Stimulated activated CD4-positive, alpha-beta T cell treated with anti-CD3 and anti-CD28 coated beads, Interleukin-2, amount 100 ng/mL, for 4 hours (primary cell): Measurements from ENCODE around the gene COX7A2.

Experiments
- DNase-seq: peaks from one replicate; pipeline ENCODE4 v3.0.0-alpha.2; 2020; ENCODE audit warnings: low read depth

The COX7A2 gene

GRCh38 chr6:75220357-75220756 lies 23.2 kb downstream of the COX7A2 start:
- no peak for DNase-seq

- DNase-seq: no peak
Observed at GRCh38 chr6:75219263-75219662, 24.3 kb downstream of the COX7A2 start.

GRCh38 chr6:75217193-75217592 lies 26.4 kb downstream of the COX7A2 start:
- no peak for DNase-seq

- DNase-seq: no peak
Observed at GRCh38 chr6:75215291-75215690, 28.3 kb downstream of the COX7A2 start.

- no peak for DNase-seq
Observed at GRCh38 chr6:75213732-75214131, 29.9 kb downstream of the COX7A2 start.

GRCh38 chr6:75213112-75213511 lies 30.5 kb downstream of the COX7A2 start:
- DNase-seq: no peak

- no peak for DNase-seq
Observed at GRCh38 chr6:75211920-75212590, 31.5 kb downstream of the COX7A2 start.

GRCh38 chr6:75210885-75211739 lies 32.5 kb downstream of the COX7A2 start:
- DNase-seq: no peak

- no peak for DNase-seq
Observed at GRCh38 chr6:75209184-75209723, 34.3 kb downstream of the COX7A2 start.

- DNase-seq: peak; percentile 71
Observed at GRCh38 chr6:75208298-75209183, 35.1 kb downstream of the COX7A2 start.

GRCh38 chr6:75206576-75207342 lies 36.8 kb downstream of the COX7A2 start:
- DNase-seq: no peak

GRCh38 chr6:75205776-75206575 lies 37.6 kb downstream of the COX7A2 start, which contains the start of gene COL12A1:
COL12A1 (minus strand) TSS chr6:75206053; CDS start chr6:75202792, 3,261 bp downstream.
- no peak for DNase-seq

- DNase-seq: no peak
Observed at GRCh38 chr6:75204959-75205775, 38.4 kb downstream of the COX7A2 start.

GRCh38 chr6:75204217-75204958 lies 39.2 kb downstream of the COX7A2 start:
- no peak for DNase-seq

- no peak for DNase-seq
Observed at GRCh38 chr6:75203721-75204120, 39.9 kb downstream of the COX7A2 start.

- DNase-seq: no peak
Observed at GRCh38 chr6:75202676-75203131, 40.9 kb downstream of the COX7A2 start.

- DNase-seq: no peak
Observed at GRCh38 chr6:75201901-75202672, 41.5 kb downstream of the COX7A2 start.

GRCh38 chr6:75201021-75201420 lies 42.6 kb downstream of the COX7A2 start:
- DNase-seq: no peak
